Tibial nerve (tissue), 4 donors: Measurements from ENCODE around the gene UBE2L5.

ENCODE experiments used
- EP300 ChIP-seq, 2 donors: sonication (generic); formaldehyde crosslinking; IDR thresholded peaks; one replicate each; pipeline ENCODE4 v1.6.1; 2017; ENCODE audit warnings: antibody characterized with exemption in 2 of 2, mild to moderate bottlenecking in 1 of 2
- POLR2A ChIP-seq, 2 donors: fragments of 450-650 bp; IDR thresholded peaks; one replicate each; pipeline ENCODE4 v1.6.1; 2017; ENCODE audit warnings: antibody characterized with exemption in 2 of 2, mild to moderate bottlenecking in 2 of 2, moderate library complexity in 2 of 2
- TF ChIP-seq, protein P1 (sequence below), 5 experiments: fragments of 200-600 bp in 3 of 5; fragments of 450-650 bp in 2 of 5; sonication (generic) in 3 of 5; IDR thresholded peaks; one replicate each; pipeline ENCODE4 v1.5.1; 2016 to 2019; ENCODE audit warnings: antibody characterized with exemption in 5 of 5, mild to moderate bottlenecking in 3 of 5, moderate library complexity in 2 of 5

DNA sequence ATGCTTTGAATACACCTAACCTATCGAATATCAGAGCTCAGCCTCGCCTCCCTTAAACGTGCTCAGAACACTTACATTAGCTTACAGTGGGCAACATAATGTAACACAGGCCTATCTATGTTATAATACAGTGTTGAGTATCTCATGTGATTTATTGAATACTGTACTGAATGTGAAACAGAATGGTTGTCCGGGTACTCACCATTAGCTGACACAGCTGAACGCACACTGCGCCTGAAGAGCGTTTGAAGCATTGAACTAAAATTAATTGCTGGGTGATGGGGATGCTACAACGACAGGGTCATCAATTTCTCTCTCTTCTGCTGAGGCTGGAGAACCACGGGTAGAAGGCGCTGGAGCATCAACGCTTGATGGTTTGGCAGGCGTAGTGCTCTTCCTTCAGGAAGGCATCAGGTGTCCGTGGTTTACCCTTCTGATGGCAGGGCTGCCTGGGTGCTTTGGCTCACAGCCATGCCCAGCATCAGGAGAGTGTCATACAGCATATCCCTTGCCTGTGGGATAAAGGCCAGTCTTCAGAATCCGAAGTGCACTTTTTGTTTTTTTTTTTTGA, 46.9 kb upstream of the UBE2L5 start:
- TF ChIP-seq, protein P1, sequence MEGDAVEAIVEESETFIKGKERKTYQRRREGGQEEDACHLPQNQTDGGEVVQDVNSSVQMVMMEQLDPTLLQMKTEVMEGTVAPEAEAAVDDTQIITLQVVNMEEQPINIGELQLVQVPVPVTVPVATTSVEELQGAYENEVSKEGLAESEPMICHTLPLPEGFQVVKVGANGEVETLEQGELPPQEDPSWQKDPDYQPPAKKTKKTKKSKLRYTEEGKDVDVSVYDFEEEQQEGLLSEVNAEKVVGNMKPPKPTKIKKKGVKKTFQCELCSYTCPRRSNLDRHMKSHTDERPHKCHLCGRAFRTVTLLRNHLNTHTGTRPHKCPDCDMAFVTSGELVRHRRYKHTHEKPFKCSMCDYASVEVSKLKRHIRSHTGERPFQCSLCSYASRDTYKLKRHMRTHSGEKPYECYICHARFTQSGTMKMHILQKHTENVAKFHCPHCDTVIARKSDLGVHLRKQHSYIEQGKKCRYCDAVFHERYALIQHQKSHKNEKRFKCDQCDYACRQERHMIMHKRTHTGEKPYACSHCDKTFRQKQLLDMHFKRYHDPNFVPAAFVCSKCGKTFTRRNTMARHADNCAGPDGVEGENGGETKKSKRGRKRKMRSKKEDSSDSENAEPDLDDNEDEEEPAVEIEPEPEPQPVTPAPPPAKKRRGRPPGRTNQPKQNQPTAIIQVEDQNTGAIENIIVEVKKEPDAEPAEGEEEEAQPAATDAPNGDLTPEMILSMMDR (IDR thresholded peaks at IDR 0.05) = no peak
- no peak for TF ChIP-seq POLR2A (IDR thresholded peaks at IDR 0.05)
- no peak for TF ChIP-seq EP300 (IDR thresholded peaks at IDR 0.05)
